ENCODE data around the gene HPN. TPM values are rescaled to one million over a fixed set of nuclear protein-coding genes. Genes with fewer than 3 reads are reported as not detected.
"Not testable (repeated sequence)": the region's sequence is repeated elsewhere in the genome, so short reads cannot be mapped to it uniquely, and the experiment has no call there.

Gene HPN
- polyA plus RNA-seq, 3 donors, result 0.05 TPM; not detected in 2

GRCh38 chr19:35029275-35029736 is 12.2 kb upstream of the HPN start:
- peak overlapping the region in 1 of 7 donors; percentile 45 for H3K27ac Mint-ChIP-seq

GRCh38 chr19:35029737-35030256 is 11.7 kb upstream of the HPN start:
- Histone ChIP-seq H3K9ac (ENCODE audit: insufficient read depth, low read length, poor library complexity, severe bottlenecking) (no peak overlapping the region), H3K4me2 (replicated peaks; ENCODE audit: extremely low read depth, low read length, poor library complexity, severe bottlenecking) (peak overlapping the region; percentile 58), H3K27ac (ENCODE audit: low read depth in 1 of 2, low read length in 2 of 2) (no peak overlapping the region), H2AFZ (ENCODE audit: insufficient read depth, low read depth, low read length, poor library complexity, severe bottlenecking) (peak overlapping the region; percentile 22), H3K79me2 (ENCODE audit: insufficient read depth, low read length) (no peaks in the 10 kb centered on the region), H3K4me1 (ENCODE audit: control insufficient read depth in 1 of 2, insufficient read depth in 2 of 2, low read length in 2 of 2) (peaks cover 6 to 15% of the 10 kb centered on the region in 2 donors), H3K27me3 (ENCODE audit: control insufficient read depth in 2 of 2, insufficient read depth in 2 of 2, low read length in 2 of 2) (peaks cover 14 to 37% of the 10 kb centered on the region in 2 donors), H3K4me3 (replicated peaks in 1 of 3; ENCODE audit: low read depth in 2 of 3, low read length in 3 of 3) (peak overlapping the region in 1 of 3 experiments; percentile 56), H3K36me3 (replicated peaks in 1 of 2; ENCODE audit: control insufficient read depth in 1 of 2, insufficient read depth in 2 of 2, low read length in 2 of 2) (peaks cover 35 to 37% of the 10 kb centered on the region in 2 donors), H4K20me1 (ENCODE audit: insufficient read depth, low read length) (peaks cover 4% of the 10 kb centered on the region), H3K9me3 (replicated peaks in 1 of 2; ENCODE audit: control insufficient read depth in 1 of 2, insufficient read depth in 1 of 2, low read length in 2 of 2) (no peaks in the 10 kb centered on the region)
- Mint-ChIP-seq H3K36me3 (peaks cover 40 to 41% of the 10 kb centered on the region in 2 donors), H3K4me1 (peaks cover 14% of the 10 kb centered on the region), H3K9me3 (peaks cover 0 to 6% (median 4%) of the 10 kb centered on the region in 7 donors), H3K27ac (no peak overlapping the region), H3K27me3 (ENCODE audit: low read depth in 3 of 3) (peaks cover 32 to 51% (median 39%) of the 10 kb centered on the region in 3 donors), H3K4me3 (peak overlapping the region in 1 of 2 donors; percentile 72)
- 21% methylated on average over 9 of the region's 11 CpGs for WGBS (ENCODE audit: insufficient coverage)
- DNase-seq, result no peak
- intact Hi-C loops (cut with micrococcal nuclease), result no loop called here
- no peak for TF ChIP-seq CTCF (IDR thresholded peaks at IDR 0.05)

More at GRCh38 chr19:35029275-35029736, 12.2 kb upstream of the HPN start:
- H3K27me3 Mint-ChIP-seq (ENCODE audit: low read depth in 3 of 3), result peaks cover 32 to 48% (median 36%) of the 10 kb centered on the region in 3 donors
- H3K27me3 ChIP-seq (ENCODE audit: control insufficient read depth in 2 of 2, insufficient read depth in 2 of 2, low read length in 2 of 2), result peaks cover 14 to 37% of the 10 kb centered on the region in 2 donors
- H3K79me2 ChIP-seq (ENCODE audit: insufficient read depth, low read length); intact Hi-C loops (cut with micrococcal nuclease); H3K4me2 ChIP-seq (replicated peaks; ENCODE audit: extremely low read depth, low read length, poor library complexity, severe bottlenecking); H2AFZ ChIP-seq (ENCODE audit: insufficient read depth, low read depth, low read length, poor library complexity, severe bottlenecking); H3K9ac ChIP-seq (ENCODE audit: insufficient read depth, low read length, poor library complexity, severe bottlenecking); H4K20me1 ChIP-seq (ENCODE audit: insufficient read depth, low read length); H3K27ac ChIP-seq (ENCODE audit: low read depth in 1 of 2, low read length in 2 of 2); H3K9me3 Mint-ChIP-seq; H3K9me3 ChIP-seq (replicated peaks in 1 of 2; ENCODE audit: control insufficient read depth in 1 of 2, insufficient read depth in 1 of 2, low read length in 2 of 2); H3K4me3 ChIP-seq (replicated peaks in 1 of 3; ENCODE audit: low read depth in 2 of 3, low read length in 3 of 3); DNase-seq: not testable (repeated sequence)
- H3K4me1 Mint-ChIP-seq, result peaks cover 14% of the 10 kb centered on the region
- H3K36me3 ChIP-seq (replicated peaks in 1 of 2; ENCODE audit: control insufficient read depth in 1 of 2, insufficient read depth in 2 of 2, low read length in 2 of 2), result peaks cover 40 to 42% of the 10 kb centered on the region in 2 donors
- H3K4me3 Mint-ChIP-seq, result peak overlapping the region in 1 of 2 donors; percentile 72
- H3K36me3 Mint-ChIP-seq, result peaks cover 45% of the 10 kb centered on the region in 2 donors
- WGBS (ENCODE audit: insufficient coverage), result 80% methylated on average over 6 of the region's 11 CpGs
- H3K4me1 ChIP-seq (ENCODE audit: control insufficient read depth in 1 of 2, insufficient read depth in 2 of 2, low read length in 2 of 2), result peaks cover 6 to 15% of the 10 kb centered on the region in 2 donors
